ENCODE results near the gene DPF1.
"Not testable (repeated sequence)": the region's sequence is repeated elsewhere in the genome, so short reads cannot be mapped to it uniquely, and the experiment has no call there.

Gene DPF1

DNA sequence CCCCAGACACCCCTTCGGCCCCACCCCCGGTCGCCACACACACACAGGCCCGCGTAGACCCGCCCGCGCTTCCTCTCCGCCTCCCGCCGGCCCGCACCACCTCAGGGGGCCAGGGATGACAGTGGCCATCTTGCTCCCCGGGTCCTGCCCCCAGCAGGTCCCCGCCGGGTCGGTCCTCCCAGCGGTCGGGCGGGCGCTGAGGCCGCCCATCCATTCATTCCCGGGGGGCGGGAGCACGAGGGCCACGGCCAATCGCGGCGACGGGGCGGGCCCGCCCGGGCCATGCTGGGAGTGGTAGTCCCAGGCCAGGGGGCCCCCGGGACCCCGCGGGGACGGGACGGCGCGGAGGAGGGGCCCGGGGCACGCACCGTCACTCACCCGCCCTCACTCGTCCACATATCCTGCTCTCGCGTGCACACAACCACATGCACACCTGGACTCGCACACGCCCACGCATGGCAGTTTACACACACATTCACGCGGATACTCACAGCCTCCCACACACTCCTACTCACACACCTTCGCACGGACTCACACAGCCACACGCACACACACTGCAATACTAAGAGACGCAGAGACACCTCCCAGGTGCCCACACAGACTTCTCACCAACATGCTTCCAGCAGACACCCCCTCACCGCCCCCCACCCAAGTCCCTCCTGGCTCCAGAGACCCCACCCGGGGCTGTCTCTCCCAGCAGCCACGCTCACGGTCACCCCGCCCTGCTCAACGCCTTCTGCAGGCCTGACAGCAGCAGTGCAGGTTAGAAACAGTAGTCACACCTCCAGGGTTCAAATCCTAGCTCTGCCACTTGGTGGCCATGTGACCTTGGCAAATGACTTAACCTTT lies at the start of gene DPF1:
Gene DPF1 (minus strand): TSS at position 209 of the 849 bp plus-strand sequence. CDS start 80 bp downstream, at position 129.
- DNase-seq (ENCODE audit: low read depth in 3 of 3) = peak; percentile 41 to 46 (median 41)

DNA sequence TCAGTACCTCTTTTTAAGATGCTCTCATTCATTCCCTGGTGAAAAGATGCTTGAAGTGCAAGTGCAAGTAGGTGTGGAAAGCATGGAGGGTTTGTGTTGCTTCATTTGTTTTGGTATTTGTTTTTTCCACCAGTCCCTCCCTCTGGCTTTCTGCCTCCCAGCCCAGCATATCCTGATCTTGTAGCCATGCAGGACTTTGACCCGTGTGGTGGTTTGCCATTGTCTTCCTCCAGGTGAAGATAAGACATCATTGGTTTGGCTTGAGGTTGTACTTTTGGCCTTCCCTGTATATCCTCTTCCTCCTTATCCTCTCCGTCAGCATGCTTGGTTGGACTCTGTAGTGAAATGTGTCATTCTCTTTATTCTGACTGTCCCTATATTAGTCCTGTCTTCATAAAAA lies 49.5 kb upstream of the DPF1 start:
- DNase-seq (ENCODE audit: low read depth in 3 of 3) = no peak

DNA sequence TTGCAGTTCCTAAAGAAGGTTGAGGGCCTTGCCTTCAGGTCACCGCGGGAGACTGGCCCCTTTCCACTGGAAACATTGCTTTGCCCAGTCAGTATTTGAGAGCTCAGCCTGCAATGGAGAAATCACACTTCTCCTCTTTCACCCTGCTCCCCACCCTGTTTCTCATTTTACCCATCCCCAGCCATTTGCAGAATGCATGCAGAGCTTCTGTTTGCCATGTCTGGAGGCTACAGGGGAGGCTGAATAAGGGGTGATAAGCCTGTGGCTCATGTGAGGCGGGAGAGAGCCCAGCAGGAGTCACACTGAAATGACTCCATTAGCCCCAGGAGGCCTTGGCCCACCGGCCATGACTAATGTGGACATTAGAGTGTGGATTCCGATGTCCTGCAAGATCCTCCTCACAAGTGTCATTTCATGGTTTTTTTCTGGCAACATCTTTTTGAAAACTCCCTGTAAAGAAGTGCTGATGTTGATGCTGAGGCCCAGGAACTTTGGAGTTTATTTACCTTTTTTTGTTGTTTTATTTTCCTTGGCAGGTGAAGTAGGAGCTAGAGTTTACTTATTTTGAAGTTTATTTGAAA lies 46.7 kb upstream of the DPF1 start:
- DNase-seq (ENCODE audit: low read depth in 3 of 3) = no peak

DNA sequence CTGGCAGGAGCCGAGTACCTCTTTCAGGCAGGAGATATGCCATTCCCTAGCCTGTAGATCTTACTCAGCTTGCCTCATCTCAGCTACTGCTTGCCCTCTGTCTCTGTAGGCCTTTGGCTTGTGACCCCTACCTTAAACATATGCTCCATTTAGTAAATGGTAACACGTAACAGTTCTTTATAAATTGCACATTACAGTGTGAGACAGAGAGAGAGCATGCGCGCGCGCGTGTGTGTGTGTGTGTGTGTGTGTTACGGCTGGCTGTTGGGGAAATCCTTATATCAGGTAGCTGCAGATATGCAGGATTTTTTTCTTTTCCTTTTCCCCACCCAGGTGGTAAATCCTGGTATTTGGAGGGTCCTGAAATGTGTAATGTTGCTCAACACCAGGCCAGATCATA lies 44.5 kb upstream of the DPF1 start:
- no peak for DNase-seq (ENCODE audit: low read depth in 3 of 3)

DNA sequence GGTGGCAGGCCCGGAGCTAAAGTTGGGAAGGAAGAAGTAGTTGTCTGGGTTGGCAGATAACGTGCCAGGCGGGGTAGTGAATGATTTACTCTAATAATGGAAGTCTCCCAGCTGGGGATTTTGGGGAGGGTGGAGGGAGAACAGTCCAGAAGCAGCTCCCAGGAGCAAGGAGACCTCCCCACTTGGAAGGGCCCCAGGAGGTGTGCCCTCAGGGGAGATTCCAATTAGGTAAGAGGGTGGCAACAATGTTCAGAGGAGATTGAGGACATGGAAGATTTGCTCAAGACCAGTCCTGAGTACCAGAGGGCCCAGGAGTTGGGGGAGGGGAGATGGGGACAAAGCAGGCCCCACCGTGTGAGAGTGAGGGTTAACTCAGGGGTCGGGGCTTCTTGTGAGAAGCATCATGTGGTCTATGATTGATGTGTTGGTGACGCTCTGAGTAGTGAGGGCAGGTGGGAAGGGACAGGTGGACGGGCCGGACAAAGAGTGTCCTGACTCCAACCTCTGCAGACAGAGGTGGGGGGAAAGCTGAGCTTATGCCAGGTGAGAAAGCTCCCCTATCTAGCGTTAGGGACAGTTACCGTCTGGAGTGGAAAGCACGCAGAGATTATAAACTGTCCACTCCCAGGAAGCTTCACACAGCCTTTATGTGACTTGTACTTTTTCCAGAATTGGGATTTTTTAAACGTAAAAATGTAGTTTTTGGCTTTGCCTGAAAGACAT lies 43.9 kb upstream of the DPF1 start:
- no peak for DNase-seq (ENCODE audit: low read depth in 3 of 3)

DNA sequence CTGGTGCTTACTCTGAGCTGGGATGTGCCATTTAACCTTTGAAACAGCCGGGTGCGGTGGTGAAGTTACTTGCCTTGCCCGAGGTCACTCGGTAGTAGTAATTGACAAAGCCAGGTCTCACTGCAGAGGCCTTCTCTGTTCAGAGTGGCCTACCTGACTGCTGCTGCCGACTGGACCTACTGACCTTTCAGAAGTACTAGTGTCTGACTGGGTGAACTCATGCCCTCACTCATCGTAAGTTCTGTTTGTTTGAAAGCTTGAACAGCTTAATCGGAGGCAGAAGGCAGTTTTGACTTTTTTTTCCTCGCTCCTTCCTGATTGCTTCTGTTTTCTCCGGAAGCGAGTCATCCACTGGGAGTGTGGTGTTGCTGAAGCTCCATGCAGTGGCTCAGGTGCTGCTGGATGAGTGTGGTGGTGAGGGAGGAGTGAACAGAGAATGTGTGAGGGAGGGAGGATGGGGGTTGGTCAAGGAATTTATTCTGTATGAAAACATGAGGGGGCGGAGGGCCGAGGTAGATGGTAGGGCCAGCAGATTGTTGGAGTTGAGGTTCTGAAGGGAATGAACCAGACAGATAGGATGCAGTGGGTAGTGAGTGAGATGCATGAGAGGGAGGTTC lies 43.1 kb upstream of the DPF1 start:
- DNase-seq (ENCODE audit: low read depth in 3 of 3) = no peak

DNA sequence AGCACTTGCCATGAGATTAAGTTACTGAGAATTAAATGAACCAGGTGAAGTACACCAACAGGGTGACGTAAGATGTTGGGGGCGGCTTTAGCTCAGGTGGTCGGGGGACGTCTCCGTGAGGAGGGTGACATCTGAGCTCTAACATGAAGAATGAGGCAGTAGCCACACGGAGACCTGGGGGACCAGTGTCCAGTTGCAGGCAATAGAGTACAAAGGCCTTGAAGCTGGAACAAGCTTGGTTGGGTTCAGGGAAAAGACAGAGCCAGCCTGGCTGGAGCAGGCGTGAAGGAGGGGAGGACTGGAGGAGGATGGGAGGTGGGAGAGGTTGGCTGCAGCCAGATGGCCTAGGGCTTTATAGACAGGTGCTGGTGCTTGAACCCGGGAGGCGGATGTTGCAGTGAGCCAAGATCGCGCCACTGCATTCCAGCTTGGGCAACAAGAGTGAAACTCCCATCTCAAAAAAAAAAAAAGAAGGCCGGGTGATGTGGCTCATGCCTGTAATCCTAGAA lies 42.0 kb upstream of the DPF1 start:
- DNase-seq (ENCODE audit: low read depth in 3 of 3) = no peak

DNA sequence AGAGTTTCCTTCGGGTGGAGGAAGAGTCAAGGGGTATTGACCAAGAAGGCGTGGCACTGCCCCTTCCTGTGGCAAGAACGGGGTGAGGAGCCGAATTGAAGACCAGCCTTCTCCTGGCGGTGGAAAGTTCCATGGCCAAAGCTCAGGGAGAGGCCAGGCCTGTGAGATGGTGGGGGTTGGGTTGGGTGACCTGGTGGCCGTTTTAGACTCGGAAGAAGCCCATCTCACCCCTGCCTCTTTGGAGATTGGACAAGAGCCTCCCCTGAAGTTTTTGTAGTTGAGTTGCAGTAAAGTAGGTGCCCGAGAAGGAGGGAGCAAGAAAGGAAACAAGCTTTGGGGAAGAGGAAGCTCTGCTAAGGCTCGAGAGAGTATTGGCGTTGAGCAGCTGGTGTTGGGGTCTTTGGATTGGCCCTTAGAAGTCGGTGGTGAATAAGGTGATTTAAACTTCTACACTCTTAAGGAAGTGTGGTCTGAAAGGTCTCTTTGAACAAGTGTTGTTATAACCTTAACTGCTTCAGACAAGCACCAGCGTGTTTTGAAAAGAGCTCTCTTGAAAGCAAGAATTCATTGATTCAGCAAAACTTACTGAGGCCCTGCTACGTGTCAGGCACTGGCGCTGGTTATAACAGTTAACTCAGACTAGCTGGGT lies 41.3 kb upstream of the DPF1 start:
- DNase-seq (ENCODE audit: low read depth in 3 of 3) = no peak

DNA sequence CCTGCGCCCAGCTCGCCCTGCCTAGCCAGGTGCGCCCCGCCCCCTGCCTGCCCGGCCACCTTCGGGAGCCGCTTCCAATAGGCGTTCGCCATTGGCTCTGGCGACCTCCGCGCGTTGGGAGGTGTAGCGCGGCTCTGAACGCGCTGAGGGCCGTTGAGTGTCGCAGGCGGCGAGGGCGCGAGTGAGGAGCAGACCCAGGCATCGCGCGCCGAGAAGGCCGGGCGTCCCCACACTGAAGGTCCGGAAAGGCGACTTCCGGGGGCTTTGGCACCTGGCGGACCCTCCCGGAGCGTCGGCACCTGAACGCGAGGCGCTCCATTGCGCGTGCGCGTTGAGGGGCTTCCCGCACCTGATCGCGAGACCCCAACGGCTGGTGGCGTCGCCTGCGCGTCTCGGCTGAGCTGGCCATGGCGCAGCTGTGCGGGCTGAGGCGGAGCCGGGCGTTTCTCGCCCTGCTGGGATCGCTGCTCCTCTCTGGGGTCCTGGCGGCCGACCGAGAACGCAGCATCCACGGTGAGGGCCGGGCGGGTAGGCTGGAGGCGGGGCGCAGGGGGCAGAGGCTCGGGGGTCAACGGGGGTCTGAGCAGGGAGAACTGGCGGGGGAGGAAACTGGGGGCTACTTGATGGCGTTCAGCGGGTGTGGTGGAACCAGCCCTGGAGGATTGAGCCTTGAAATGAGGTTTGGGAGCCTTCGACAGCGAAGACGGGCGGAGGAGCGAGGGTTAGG lies 40.6 kb upstream of the DPF1 start, which contains the start of gene SPINT2:
Gene SPINT2 (plus strand): TSS at position 88 of the 727 bp plus-strand sequence. CDS start 320 bp downstream, at position 408.
- DNase-seq (ENCODE audit: low read depth in 3 of 3) = peak in 1 of 3 experiments; percentile 15

DNA sequence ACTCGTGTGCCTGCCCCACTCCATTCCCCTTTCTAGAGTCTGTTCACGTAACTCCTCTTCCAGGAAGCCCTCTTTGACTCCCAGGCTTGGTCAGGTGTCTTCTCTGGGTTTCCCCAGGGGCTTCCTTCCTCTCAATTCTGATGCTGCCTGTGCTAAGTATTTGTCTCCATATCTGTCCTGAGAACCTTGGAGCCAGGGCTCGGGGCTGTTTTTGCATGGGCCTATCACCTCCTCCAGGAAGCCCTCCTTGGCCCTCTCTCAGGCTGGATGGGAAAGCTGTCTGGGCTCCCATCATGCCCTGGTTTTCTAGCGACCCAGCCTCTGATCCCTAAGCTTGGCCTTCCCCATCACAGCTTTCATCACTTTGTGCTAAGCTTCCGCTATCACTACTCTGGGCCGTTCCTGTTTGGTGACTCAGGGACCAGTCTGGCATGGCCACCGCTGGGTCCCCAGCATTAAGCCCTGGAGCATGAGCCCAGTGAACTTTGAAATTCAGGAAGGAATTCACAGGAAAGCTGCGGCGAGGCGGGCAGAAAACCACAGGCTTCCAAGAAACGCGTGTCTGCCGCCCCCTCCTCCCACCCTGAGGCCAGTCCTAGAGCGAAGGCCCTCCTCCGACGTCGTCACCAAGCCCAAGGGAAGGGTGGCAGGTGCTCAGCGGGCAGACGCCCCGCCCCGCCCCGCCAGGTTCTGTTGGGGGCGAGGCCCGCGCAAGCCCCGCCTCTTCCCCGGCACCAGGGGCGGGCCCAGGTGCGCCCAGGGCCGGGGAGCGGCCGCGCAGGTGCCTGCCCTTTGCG lies 39.9 kb upstream of the DPF1 start:
- peak; percentile 57 to 73 (median 63) for DNase-seq (ENCODE audit: low read depth in 3 of 3)

DNA sequence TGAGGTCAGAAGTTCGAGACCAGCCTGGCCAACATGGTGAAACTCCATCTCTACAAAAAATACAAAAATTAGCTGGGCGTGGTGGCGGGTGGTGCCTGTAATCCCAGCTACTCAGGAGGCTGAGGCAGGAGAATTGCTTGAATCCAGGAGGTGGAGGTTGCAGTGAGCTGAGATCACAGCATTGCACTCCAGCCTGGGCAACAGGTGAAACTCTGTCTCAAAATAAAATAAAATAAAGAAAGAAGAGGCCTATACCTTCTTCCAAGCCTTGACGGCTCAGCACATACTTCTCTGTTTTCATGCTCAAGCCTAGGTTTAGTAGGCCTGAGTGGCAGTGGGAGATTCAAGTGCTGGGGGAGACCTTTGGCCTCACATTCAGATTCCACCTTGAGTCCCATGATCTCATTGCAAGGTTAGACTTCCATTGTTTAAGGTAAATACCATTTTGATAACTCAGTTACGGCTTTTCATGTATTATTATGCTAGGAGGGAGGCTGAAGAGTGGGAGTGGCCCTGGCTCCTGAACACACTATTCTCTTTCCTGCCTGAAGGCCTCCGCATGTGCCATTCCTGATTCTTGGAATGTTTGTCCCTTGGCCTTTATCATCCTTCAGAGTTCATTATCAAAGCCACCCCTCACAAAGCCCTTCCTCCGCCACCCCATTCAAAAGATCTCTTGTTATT lies 38.7 kb upstream of the DPF1 start:
- no peak for DNase-seq (ENCODE audit: low read depth in 3 of 3)

DNA sequence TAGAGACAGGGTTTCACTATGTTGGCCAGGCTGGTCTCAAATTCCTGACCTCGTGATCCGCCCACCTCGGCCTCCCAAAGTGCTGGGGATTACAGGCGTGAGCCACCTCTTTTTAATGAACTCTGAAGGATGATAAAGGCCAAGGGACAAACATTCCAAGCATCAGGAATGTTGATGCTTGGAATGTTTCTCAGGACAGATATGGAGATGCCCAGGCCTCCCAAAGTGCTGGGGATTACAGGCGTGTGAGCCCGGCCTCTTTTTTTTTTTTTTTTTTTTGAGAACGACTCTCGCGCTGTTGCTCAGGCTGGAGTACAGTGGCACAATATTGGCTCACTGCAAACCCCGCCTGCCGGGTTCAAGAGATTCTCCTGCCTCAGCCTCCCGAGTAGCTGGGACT lies 37.9 kb upstream of the DPF1 start:
- not testable (repeated sequence) for DNase-seq (ENCODE audit: low read depth in 3 of 3)

DNA sequence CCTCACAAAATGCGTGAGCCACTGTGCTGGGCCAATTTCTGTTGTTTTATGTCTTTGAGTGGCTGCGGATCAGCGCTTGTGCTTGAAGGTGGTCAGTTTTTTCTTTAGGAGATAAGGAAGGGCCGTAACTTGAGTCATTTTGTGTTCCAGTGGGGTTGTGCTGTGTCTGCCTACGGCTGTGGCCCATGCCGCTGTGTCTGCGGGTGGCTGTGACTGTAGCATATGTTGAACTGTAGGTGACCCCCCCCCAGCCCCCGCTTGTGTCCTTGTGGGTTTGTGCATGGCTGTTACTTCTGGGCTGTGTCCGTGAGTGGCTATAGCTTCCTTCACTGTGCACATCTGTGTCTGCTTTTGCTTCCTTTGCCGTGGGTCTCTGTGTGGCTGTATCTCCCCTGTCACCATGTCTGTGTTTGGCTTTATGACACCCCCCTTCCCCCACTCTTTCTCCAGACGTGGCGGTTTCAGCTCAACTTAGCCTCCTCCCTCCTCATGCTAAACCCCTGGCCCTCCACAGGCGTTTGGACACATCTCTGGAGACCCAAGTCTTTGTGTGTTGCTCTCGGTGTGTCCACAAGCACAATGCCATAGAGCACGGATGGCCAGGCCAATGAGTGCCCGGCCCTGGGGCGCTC lies 31.5 kb upstream of the DPF1 start:
- DNase-seq (ENCODE audit: low read depth in 3 of 3) = no peak

DNA sequence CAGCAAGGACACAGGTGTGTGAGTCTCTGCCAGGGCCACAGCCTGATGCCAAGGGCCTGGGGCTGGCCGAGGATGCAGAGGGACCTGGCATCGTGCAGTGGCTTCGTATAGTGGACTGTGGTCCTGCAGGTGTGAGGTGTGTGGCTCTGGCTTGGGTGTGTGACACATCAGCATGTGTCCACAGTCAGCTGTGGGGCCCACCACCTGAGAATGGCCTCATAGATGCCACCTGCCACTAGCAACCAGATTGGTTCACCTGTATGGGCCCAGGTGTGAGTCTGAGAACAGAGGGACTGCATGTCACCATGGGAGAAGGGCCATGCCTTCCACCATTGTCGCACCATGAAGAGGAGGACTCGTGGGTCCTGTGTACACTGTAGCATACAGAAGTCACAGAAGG lies 29.8 kb upstream of the DPF1 start:
- DNase-seq (ENCODE audit: low read depth in 3 of 3) = no peak

DNA sequence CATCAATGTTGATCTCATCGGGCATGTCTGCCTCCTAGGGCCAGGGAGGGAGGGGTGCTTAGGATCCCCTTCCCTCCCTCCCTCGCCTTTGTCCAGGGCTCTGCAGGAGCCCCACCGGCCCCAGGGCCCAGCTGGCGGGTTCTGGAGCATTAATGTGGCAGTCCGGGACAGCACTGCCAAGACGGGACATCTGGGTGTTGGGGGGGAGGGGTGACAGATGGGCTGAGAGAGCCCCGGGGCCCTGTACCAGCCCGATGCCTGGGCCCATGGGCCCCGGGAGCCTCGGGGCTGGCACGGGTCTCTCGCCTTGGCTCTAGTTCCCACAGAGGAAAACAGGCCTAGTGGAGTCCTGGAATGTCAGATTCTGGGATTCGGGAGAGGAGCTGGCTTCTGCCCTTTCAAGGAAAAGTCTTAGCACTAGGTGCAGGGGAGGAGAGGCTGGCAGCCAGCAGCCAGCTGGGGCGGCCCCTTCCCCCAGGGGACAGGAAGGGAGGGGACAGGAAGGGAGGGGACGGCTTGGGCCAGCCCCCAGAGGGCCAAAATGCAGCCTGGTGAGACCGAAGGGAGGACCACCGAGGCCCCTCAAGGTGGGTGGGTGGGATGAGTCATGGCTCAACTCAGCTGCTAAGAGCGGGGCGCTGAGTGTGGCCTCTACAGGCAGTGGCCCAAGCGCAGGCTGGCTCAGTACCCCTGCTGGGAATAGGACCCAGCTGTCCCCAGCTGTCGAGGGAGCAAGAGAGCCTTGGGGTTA lies 29.1 kb upstream of the DPF1 start:
- no peak for DNase-seq (ENCODE audit: low read depth in 3 of 3)

DNA sequence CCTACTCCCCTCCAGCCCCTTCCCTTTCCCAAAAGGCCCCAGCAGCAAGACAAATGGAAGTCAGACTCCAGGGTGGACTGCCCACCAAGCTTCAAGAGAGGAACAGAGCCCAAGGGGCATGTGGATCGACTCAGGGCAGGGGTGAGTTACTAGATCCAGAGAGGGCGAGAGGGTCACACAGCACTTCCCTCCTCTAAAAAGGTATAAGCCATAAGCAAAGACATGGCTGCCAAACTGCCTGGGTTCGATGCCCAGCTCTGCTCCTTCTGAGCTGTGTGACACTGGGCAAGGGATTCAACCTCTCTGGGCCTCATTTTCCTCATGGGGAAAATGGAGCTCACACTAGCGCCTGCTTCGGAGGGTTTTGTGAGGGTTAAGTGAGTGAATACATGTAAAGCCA lies 28.4 kb upstream of the DPF1 start:
- no peak for DNase-seq (ENCODE audit: low read depth in 3 of 3)

DNA sequence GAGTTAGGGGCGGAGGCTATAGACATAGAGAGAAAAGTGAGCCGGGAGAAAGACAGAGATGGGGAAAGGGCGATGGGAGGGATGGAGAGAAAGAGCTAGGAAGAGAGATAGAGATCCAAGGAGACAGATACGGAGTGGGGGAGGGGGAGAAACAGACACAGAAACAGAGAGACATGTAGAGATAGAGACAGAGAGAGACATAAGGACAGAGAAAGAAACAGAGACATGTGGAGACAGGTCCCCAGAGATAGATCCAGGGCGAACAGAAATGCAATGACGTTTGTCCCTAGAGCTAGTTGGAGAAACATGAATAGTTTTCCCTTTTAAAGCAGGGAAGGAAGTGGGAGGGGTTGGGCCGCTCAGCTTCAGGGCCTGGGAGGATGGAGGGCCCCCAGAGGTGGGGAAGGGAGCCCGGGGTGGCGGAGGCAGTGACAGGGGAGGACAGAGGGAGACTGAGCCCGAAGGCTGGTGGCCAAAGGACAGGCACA lies 27.6 kb upstream of the DPF1 start:
- DNase-seq (ENCODE audit: low read depth in 3 of 3) = no peak
